Suprapubic skin (tissue), 4 donors: ENCODE results near the gene ASCC1. TPM values are rescaled to one million over a fixed set of nuclear protein-coding genes. Genes with fewer than 3 reads are reported as not detected.

Experiments used
- DNase-seq, 2 donors: peaks; one replicate each; pipeline ENCODE4 v3.0.0-alpha.2; 2019; ENCODE audit warnings: low spot score in 2 of 2
- H3K27ac ChIP-seq: fragments of 200-600 bp; sonication (generic); one replicate; pipeline ENCODE4 v1.5.1; 2019
- H3K27me3 ChIP-seq: fragments of 200-600 bp; sonication (generic); one replicate; pipeline ENCODE4 v1.5.1; 2019
- H3K36me3 ChIP-seq: fragments of 200-600 bp; sonication (generic); one replicate; pipeline ENCODE4 v1.5.1; 2019
- H3K4me1 ChIP-seq: fragments of 200-600 bp; sonication (generic); one replicate; pipeline ENCODE4 v1.5.1; 2019
- H3K4me3 ChIP-seq: fragments of 200-600 bp; sonication (generic); one replicate; pipeline ENCODE4 v1.5.1; 2019; ENCODE audit warnings: mild to moderate bottlenecking
- H3K9me3 ChIP-seq: fragments of 200-600 bp; sonication (generic); one replicate; pipeline ENCODE4 v1.5.1; 2019
- CTCF ChIP-seq, 2 donors: fragments of 200-600 bp in 1 of 2; fragments of 450-650 bp in 1 of 2; sonication (generic) in 1 of 2; IDR thresholded peaks; one replicate each; pipeline ENCODE4 v1.5.1; 2016 to 2019; ENCODE audit warnings: antibody characterized with exemption in 2 of 2, mild to moderate bottlenecking in 1 of 2, moderate library complexity in 1 of 2
- EP300 ChIP-seq: sonication (generic); formaldehyde crosslinking; IDR thresholded peaks from one replicate; pipeline ENCODE4 v1.6.1; 2017; ENCODE audit warnings: antibody characterized with exemption
- POLR2A ChIP-seq, 2 donors: fragments of 450-650 bp; IDR thresholded peaks; one replicate each; pipeline ENCODE4 v1.6.1; 2017; ENCODE audit warnings: antibody characterized with exemption in 2 of 2, mild to moderate bottlenecking in 2 of 2, moderate library complexity in 2 of 2
- POLR2AphosphoS5 ChIP-seq, 3 donors: sonication (generic); formaldehyde crosslinking; IDR thresholded peaks; one replicate each; pipeline ENCODE4 v1.6.1; 2017; ENCODE audit warnings: antibody characterized with exemption in 3 of 3
- WGBS: methylation state at CpG from one replicate; pipeline ENCODE4 v1.1.5; 2018; 5-methylcytosine and 5-hydroxymethylcytosine counted together
- total RNA-seq, 4 donors: library from RNA; depleted of rRNA; stranded (reverse); fragments of >200 nt; gene quantifications; one replicate each; pipeline ENCODE4 v1.1.0, GENCODE V29; 2016

ASCC1 gene
- total RNA-seq, 4 donors from 2014 or later: 20.2 to 31.7 (median 21.2) TPM

- Histone ChIP-seq H3K4me1 (peaks cover 42% of the 10 kb centered on the region), H3K4me3 (no peak overlapping the region), H3K9me3 (no peaks in the 10 kb centered on the region), H3K36me3 (peaks cover 15% of the 10 kb centered on the region), H3K27me3 (no peaks in the 10 kb centered on the region), H3K27ac (no peak overlapping the region)
- DNase-seq: no peak
- TF ChIP-seq CTCF (IDR thresholded peaks at IDR 0.05) (no peak), POLR2A (IDR thresholded peaks at IDR 0.05) (no peak), POLR2AphosphoS5 (IDR thresholded peaks at IDR 0.05) (no peak), EP300 (no peak)
- WGBS: 86% methylated on average over 7 of the region's 7 CpGs
Measured at GRCh38 chr10:72240371-72240770, 24.3 kb upstream of the ASCC1 start.

GRCh38 chr10:72239409-72239808, 23.3 kb upstream of the ASCC1 start:
- Histone ChIP-seq H3K9me3 (no peaks in the 10 kb centered on the region), H3K27me3 (no peaks in the 10 kb centered on the region), H3K4me1 (peaks cover 33% of the 10 kb centered on the region), H3K4me3 (no peak overlapping the region), H3K27ac (no peak overlapping the region), H3K36me3 (peaks cover 24% of the 10 kb centered on the region)
- no peak for DNase-seq
- no peak for TF ChIP-seq CTCF (IDR thresholded peaks at IDR 0.05)
- TF ChIP-seq EP300: no peak
- TF ChIP-seq POLR2AphosphoS5 (IDR thresholded peaks at IDR 0.05): no peak
- no peak for TF ChIP-seq POLR2A (IDR thresholded peaks at IDR 0.05)
- WGBS: 29% methylated on average over 1 of the region's 1 CpG

- Histone ChIP-seq H3K36me3 (peaks cover 33% of the 10 kb centered on the region), H3K9me3 (no peaks in the 10 kb centered on the region), H3K27me3 (no peaks in the 10 kb centered on the region), H3K4me3 (no peak overlapping the region), H3K27ac (no peak overlapping the region), H3K4me1 (peaks cover 25% of the 10 kb centered on the region)
- WGBS: 95% methylated on average over 13 of the region's 13 CpGs
- no peak for DNase-seq
- TF ChIP-seq POLR2AphosphoS5 (IDR thresholded peaks at IDR 0.05): no peak
Measured at GRCh38 chr10:72238392-72239175, 22.5 kb upstream of the ASCC1 start.

GRCh38 chr10:72235544-72236279, 19.6 kb upstream of the ASCC1 start:
- H3K27ac ChIP-seq: no peak overlapping the region
- 87% methylated on average over 6 of the region's 6 CpGs for WGBS
- no peaks in the 10 kb centered on the region for H3K4me1 ChIP-seq
- no peaks in the 10 kb centered on the region for H3K27me3 ChIP-seq
- H3K9me3 ChIP-seq: no peaks in the 10 kb centered on the region
- H3K36me3 ChIP-seq: peaks cover 57% of the 10 kb centered on the region
- no peak for DNase-seq
- no peak overlapping the region for H3K4me3 ChIP-seq
- TF ChIP-seq EP300 (no peak), POLR2A (IDR thresholded peaks at IDR 0.05) (no peak), POLR2AphosphoS5 (IDR thresholded peaks at IDR 0.05) (no peak), CTCF (IDR thresholded peaks at IDR 0.05) (no peak)

- H3K36me3 ChIP-seq: peaks cover 63% of the 10 kb centered on the region
- peaks cover 7% of the 10 kb centered on the region for H3K4me1 ChIP-seq
- no peaks in the 10 kb centered on the region for H3K9me3 ChIP-seq
- no peak overlapping the region for H3K4me3 ChIP-seq
- WGBS: 91% methylated on average over 6 of the region's 6 CpGs
- peak in 1 of 2 donors; percentile 6 for DNase-seq
- no peaks in the 10 kb centered on the region for H3K27me3 ChIP-seq
- no peak overlapping the region for H3K27ac ChIP-seq
- TF ChIP-seq CTCF (IDR thresholded peaks at IDR 0.05) (no peak), POLR2A (IDR thresholded peaks at IDR 0.05) (no peak), POLR2AphosphoS5 (IDR thresholded peaks at IDR 0.05) (no peak), EP300 (no peak)
Measured at GRCh38 chr10:72234560-72235095, 18.6 kb upstream of the ASCC1 start.
